GM13976 (cell line): ENCODE measurements around the gene FNDC10.

Experiments used
- DNase-seq: peaks from one replicate; pipeline ENCODE4 v3.0.0; 2012; ENCODE audit warnings: low spot score
- CTCF ChIP-seq: IDR thresholded peaks from 2 replicates; pipeline ENCODE4 v1.5.1; 2012; ENCODE audit warnings: borderline replicate concordance, mild to moderate bottlenecking; ENCODE audit not compliant: insufficient read depth; ENCODE audit errors: extremely low read depth, missing control alignments, control extremely low read depth
- in situ Hi-C: fragments of 300-500 bp; cut with MboI; formaldehyde crosslinking; loops from one replicate; pipeline ENCODE4 v1.12.0; 2022; ENCODE audit warnings: low sequenced_read_pairs, mixed read lengths, inconsistent platforms; ENCODE audit not compliant: unreplicated experiment

The FNDC10 gene

GRCh38 chr1:1624443-1625403 lies 24.8 kb upstream of the FNDC10 start:
- in situ Hi-C loops, result no loop called here
- no peak for TF ChIP-seq CTCF
- DNase-seq, result no peak

- TF ChIP-seq CTCF, result no peak
- in situ Hi-C loops, result no loop called here
- DNase-seq, result no peak
Measured at GRCh38 chr1:1623631-1624442, 23.9 kb upstream of the FNDC10 start.

- DNase-seq, result no peak
- TF ChIP-seq CTCF, result no peak
- in situ Hi-C loops, result no loop called here
Measured at GRCh38 chr1:1623181-1623630, 23.3 kb upstream of the FNDC10 start.

- no peak for DNase-seq
- no peak for TF ChIP-seq CTCF
- in situ Hi-C loops, result no loop called here
Measured at GRCh38 chr1:1622788-1623094, 22.8 kb upstream of the FNDC10 start.

GRCh38 chr1:1622010-1622787 lies 22.3 kb upstream of the FNDC10 start:
- in situ Hi-C loops, result no loop called here
- DNase-seq, result no peak
- TF ChIP-seq CTCF, result no peak
